IMR-90 (cell line): ENCODE measurements around the gene SPINT4. TPM values are rescaled to one million over a fixed set of nuclear protein-coding genes. Genes with fewer than 3 reads are reported as not detected.

Experiments used
- ATAC-seq: fragments of 200-7000 bp; cut with Tn5 transposase; 2 replicates; pipeline ENCODE4 v1.9.1; 2020; ENCODE audit warnings: low read depth, mild to moderate bottlenecking, moderate library complexity
- BruUV-seq: library from RNA; stranded (reverse); fragments of 400-500 nt; replicated peaks from 2 replicates; lab custom pipeline; 2021; lab: Mats Ljungman, UMichigan
- CTCF ChIA-PET: fragments of 300-600 bp; formaldehyde crosslinking; extraction: SDS; loops from one replicate; lab custom pipeline; 2021; ENCODE audit warnings: antibody characterized with exemption; lab: Yijun Ruan, JAX
- POLR2A ChIA-PET: fragments of 300-600 bp; sonication (Branson Sonifier 250); formaldehyde crosslinking; loops from one replicate; lab custom pipeline; 2022; ENCODE audit warnings: antibody characterized with exemption; ENCODE audit not compliant: unreplicated experiment; lab: Charles Lee
- DNase-seq: peaks from one replicate; pipeline ENCODE4 v3.0.0; 2013
- H2AFZ ChIP-seq: replicated peaks from 2 replicates; pipeline ENCODE3; 2013; ENCODE audit warnings: low read length, mild to moderate bottlenecking; ENCODE audit not compliant: poor library complexity
- H2AK5ac ChIP-seq: 2 replicates; pipeline ENCODE4 v1.6.1; 2013; ENCODE audit warnings: low read depth, low read length, inconsistent platforms
- H2AK9ac ChIP-seq: replicated peaks from 2 replicates; pipeline ENCODE3; 2013; ENCODE audit warnings: mild to moderate bottlenecking, low read depth, low read length, moderate library complexity; ENCODE audit not compliant: poor library complexity
- H2BK120ac ChIP-seq: 2 replicates; pipeline ENCODE4 v1.6.1; 2013; ENCODE audit warnings: low read depth, low read length, inconsistent platforms
- H2BK15ac ChIP-seq: 3 replicates; pipeline ENCODE4 v1.6.1; 2013; ENCODE audit warnings: low read depth, low read length, inconsistent platforms
- H2BK20ac ChIP-seq: 2 replicates; pipeline ENCODE4 v1.6.1; 2013; ENCODE audit warnings: low read depth, mild to moderate bottlenecking, inconsistent platforms, low read length, moderate library complexity
- H2BK5ac ChIP-seq: 2 replicates; pipeline ENCODE4 v1.6.1; 2013; ENCODE audit warnings: mild to moderate bottlenecking, low read depth, low read length, inconsistent platforms; ENCODE audit not compliant: poor library complexity, severe bottlenecking
- H3K14ac ChIP-seq: replicated peaks from 2 replicates; pipeline ENCODE4 v1.6.1; 2013; ENCODE audit warnings: low read depth, low read length, inconsistent platforms
- H3K18ac ChIP-seq: 2 replicates; pipeline ENCODE4 v1.6.1; 2013; ENCODE audit warnings: low read depth, low read length, control low read depth
- H3K23ac ChIP-seq: 2 replicates; pipeline ENCODE4 v1.6.1; 2013; ENCODE audit warnings: low read depth, low read length, inconsistent platforms
- H3K27ac ChIP-seq: 2 replicates; pipeline ENCODE4 v1.5.1; 2013; ENCODE audit warnings: mild to moderate bottlenecking, control low read depth, low read length; ENCODE audit not compliant: insufficient read depth
- H3K27me3 ChIP-seq: 2 replicates; pipeline ENCODE4 v1.6.1; 2013; ENCODE audit warnings: low read length; ENCODE audit not compliant: control insufficient read depth, insufficient read depth
- H3K36me3 ChIP-seq: 2 replicates; pipeline ENCODE4 v1.6.1; 2013; ENCODE audit warnings: low read length, mixed read lengths; ENCODE audit not compliant: control insufficient read depth, insufficient read depth
- H3K4ac ChIP-seq: 2 replicates; pipeline ENCODE4 v1.6.1; 2013; ENCODE audit warnings: low read depth, low read length, inconsistent platforms
- H3K4me1 ChIP-seq: 2 replicates; pipeline ENCODE4 v1.6.1; 2013; ENCODE audit warnings: low read length, mixed read lengths; ENCODE audit not compliant: control insufficient read depth, insufficient read depth
- H3K4me2 ChIP-seq: 2 replicates; pipeline ENCODE4 v1.6.1; 2013; ENCODE audit warnings: low read depth, mild to moderate bottlenecking, control low read depth, low read length, moderate library complexity
- H3K4me3 ChIP-seq: 2 replicates; pipeline ENCODE4 v1.5.1; 2013; ENCODE audit warnings: low read depth, mild to moderate bottlenecking, control low read depth, low read length, moderate library complexity; ENCODE audit not compliant: insufficient read depth
- H3K56ac ChIP-seq: 2 replicates; pipeline ENCODE4 v1.6.1; 2013; ENCODE audit warnings: low read length, inconsistent platforms; ENCODE audit not compliant: insufficient read depth; ENCODE audit errors: extremely low read depth
- H3K79me1 ChIP-seq, 2 experiments: 2 replicates each; pipeline ENCODE4 v1.6.1; 2013; ENCODE audit warnings: low read length in 2 of 2, inconsistent platforms in 1 of 2, low read depth in 1 of 2
- H3K9ac ChIP-seq: 2 replicates; pipeline ENCODE4 v1.6.1; 2013; ENCODE audit warnings: low read depth, low read length, control low read depth
- H3K9me1 ChIP-seq: 2 replicates; pipeline ENCODE4 v1.6.1; 2013; ENCODE audit warnings: low read length, inconsistent platforms; ENCODE audit not compliant: insufficient read depth
- H3K9me3 ChIP-seq: 2 replicates; pipeline ENCODE4 v1.6.1; 2013; ENCODE audit warnings: low read length; ENCODE audit not compliant: control insufficient read depth, insufficient read depth
- H4K20me1 ChIP-seq: 2 replicates; pipeline ENCODE4 v1.6.1; 2013; ENCODE audit warnings: low read length, inconsistent platforms; ENCODE audit not compliant: insufficient read depth
- H4K5ac ChIP-seq: 2 replicates; pipeline ENCODE4 v1.6.1; 2013; ENCODE audit warnings: mild to moderate bottlenecking, low read depth, low read length, control low read depth
- H4K8ac ChIP-seq, 2 experiments: 2 replicates each; pipeline ENCODE4 v1.6.1; 2013; ENCODE audit warnings: low read depth in 2 of 2, low read length in 2 of 2, control low read depth in 1 of 2, inconsistent platforms in 1 of 2
- H4K91ac ChIP-seq: 2 replicates; pipeline ENCODE4 v1.6.1; 2013; ENCODE audit warnings: low read depth, low read length, inconsistent platforms; ENCODE audit not compliant: insufficient read depth
- BHLHE40 ChIP-seq: fragments of 150-350 bp; IDR thresholded peaks from 2 replicates; pipeline ENCODE4 v1.6.1; 2016; ENCODE audit warnings: mild to moderate bottlenecking, low read depth, low read length
- CHD1 ChIP-seq: IDR thresholded peaks from 2 replicates; pipeline ENCODE4 v1.6.1; 2012; ENCODE audit warnings: low read depth, low read length, improper control_type of control experiment
- FOS ChIP-seq: fragments of 150-350 bp; IDR thresholded peaks from 2 replicates; pipeline ENCODE4 v1.6.1; 2016; ENCODE audit warnings: low read depth, low read length
- MAFK ChIP-seq: IDR thresholded peaks from 2 replicates; pipeline ENCODE4 v1.6.1; 2012; ENCODE audit warnings: low read depth, low read length, improper control_type of control experiment
- MAZ ChIP-seq: IDR thresholded peaks from 2 replicates; pipeline ENCODE4 v1.6.1; 2012; ENCODE audit warnings: low read depth, mild to moderate bottlenecking, low read length, improper control_type of control experiment, moderate library complexity, borderline replicate concordance
- MXI1 ChIP-seq: IDR thresholded peaks from 2 replicates; pipeline ENCODE4 v1.6.1; 2012; ENCODE audit warnings: low read depth, mild to moderate bottlenecking, low read length, moderate library complexity, borderline replicate concordance
- POLR2A ChIP-seq: IDR thresholded peaks from 2 replicates; pipeline ENCODE4 v1.6.1; 2012; ENCODE audit warnings: mild to moderate bottlenecking, low read depth, low read length
- RAD21 ChIP-seq: IDR thresholded peaks from 2 replicates; pipeline ENCODE4 v1.6.1; 2012; ENCODE audit warnings: low read length, improper control_type of control experiment
- RCOR1 ChIP-seq: IDR thresholded peaks from 2 replicates; pipeline ENCODE4 v1.6.1; 2012; ENCODE audit warnings: mild to moderate bottlenecking, low read length, improper control_type of control experiment; ENCODE audit not compliant: insufficient replicate concordance
- RFX5 ChIP-seq: IDR thresholded peaks from 2 replicates; pipeline ENCODE4 v1.8.0; 2012; ENCODE audit warnings: low read depth, mild to moderate bottlenecking, low read length, moderate library complexity
- SMC3 ChIP-seq: fragments of 150-350 bp; IDR thresholded peaks from 2 replicates; pipeline ENCODE4 v1.6.1; 2016; ENCODE audit warnings: low read depth, mild to moderate bottlenecking, antibody characterized with exemption, low read length, moderate library complexity
- WGBS, 2 experiments: methylation state at CpG; one replicate each; pipeline versions ENCODE4 v1.1.5 to v1.1.7; 2013; ENCODE audit warnings: missing lambda C conversion rate in 2 of 2; ENCODE audit not compliant: insufficient read length in 1 of 2; ENCODE audit errors: extremely low coverage in 2 of 2; 5-methylcytosine and 5-hydroxymethylcytosine counted together
- dilution Hi-C: fragments of 300-500 bp; cut with HindIII; formaldehyde crosslinking; loops from one replicate; pipeline ENCODE4 v1.14.3; 2018; ENCODE audit warnings: low sequenced_read_pairs; ENCODE audit not compliant: unreplicated experiment
- in situ Hi-C: fragments of 300-500 bp; cut with MboI; formaldehyde crosslinking; loops from 3 replicates; pipeline ENCODE4 v1.14.3; 2019; ENCODE audit warnings: low sequenced_read_pairs, inconsistent platforms, mixed read lengths
- intact Hi-C: fragments of 100-400 bp; cut with micrococcal nuclease; formaldehyde crosslinking; loops from 2 replicates; pipeline ENCODE4 v1.10.0; 2022
- polyA plus RNA-seq, 3 experiments: library from polyadenylated mRNA; depleted of rRNA; stranded (reverse); fragments of >200 nt; gene quantifications; 2 replicates each; pipeline ENCODE4 v1.2.3, GENCODE V29; 2012; ENCODE audit warnings: low replicate concordance in 1 of 3
- total RNA-seq: library from RNA; depleted of rRNA; stranded (reverse); fragments of >200 nt; gene quantifications from 2 replicates; pipeline ENCODE4 v1.2.3, GENCODE V29; 2012
- TF ChIP-seq, protein P1 (sequence below): fragments of 150-350 bp; IDR thresholded peaks from 2 replicates; pipeline ENCODE4 v1.6.1; 2017; ENCODE audit warnings: mild to moderate bottlenecking, antibody characterized with exemption, low read length, low read depth
- TF ChIP-seq, protein P2 (sequence below): conservative IDR thresholded peaks from 2 replicates; pipeline ENCODE4 v1.5.1; 2012; ENCODE audit warnings: mild to moderate bottlenecking, low read depth, low read length, improper control_type of control experiment

Gene SPINT4
- total and polyA plus RNA-seq, 2 of the 4 experiments (the other 2 are of a cell fraction), result not detected

DNA sequence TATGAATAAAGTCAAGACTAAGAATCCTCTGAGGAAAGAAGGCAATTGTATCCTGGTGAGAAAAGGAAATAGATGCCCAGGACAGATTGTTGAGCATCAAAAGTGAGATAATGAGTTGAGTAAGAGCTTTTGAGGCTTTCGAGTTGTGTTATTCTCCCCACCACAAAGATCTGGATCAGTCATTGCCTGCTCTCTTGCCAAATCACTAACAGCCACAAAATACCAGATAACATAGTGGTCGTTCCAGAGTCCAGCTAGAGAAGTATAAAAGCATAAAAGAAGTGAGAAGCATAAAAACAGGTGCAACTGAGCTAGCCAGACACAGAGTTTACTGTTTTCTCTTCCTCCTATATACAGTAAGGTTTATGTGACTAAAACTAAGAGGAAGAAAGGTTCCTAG is 4.9 kb downstream of the SPINT4 start:
- Histone ChIP-seq H3K9ac (no peak overlapping the region), H3K79me1 (no peaks in the 10 kb centered on the region), H2AK5ac (no peak overlapping the region), H3K4me2 (no peak overlapping the region), H2BK15ac (no peak overlapping the region), H3K23ac (no peak overlapping the region), H3K56ac (no peak overlapping the region), H2AFZ (no peak overlapping the region), H3K4me1 (no peaks in the 10 kb centered on the region), H4K8ac (no peak overlapping the region), H3K18ac (no peak overlapping the region), H2BK120ac (no peak overlapping the region), H3K4ac (no peak overlapping the region), H2AK9ac (no peak overlapping the region), H4K91ac (no peak overlapping the region), H3K4me3 (no peak overlapping the region), H3K14ac (no peak overlapping the region), H2BK5ac (no peak overlapping the region), H4K5ac (no peak overlapping the region), H4K20me1 (no peaks in the 10 kb centered on the region), H3K27me3 (no peaks in the 10 kb centered on the region; the same call in 1 of the 2 replicates), H3K27ac (no peak overlapping the region), H2BK20ac (no peak overlapping the region), H3K9me1 (no peaks in the 10 kb centered on the region), H3K9me3 (no peaks in the 10 kb centered on the region), H3K36me3 (no peaks in the 10 kb centered on the region)
- intact Hi-C loops, result loop anchor here (10.0 kb wide), 1 partner anchor 492 kb away; no protein-coding TSS in a partner anchor
- WGBS, 2 experiments, result no CpG with 5 or more reads among the region's 2 CpGs
- CTCF ChIA-PET, result no interaction called here
- in situ Hi-C loops, result no loop called here
- dilution Hi-C loops, result no loop called here
- POLR2A ChIA-PET, result no interaction called here
- no peak for ATAC-seq
- no peak for TF ChIP-seq SMC3
- no peak for TF ChIP-seq FOS
- TF ChIP-seq MXI1, result no peak
- TF ChIP-seq RAD21, result no peak
- no peak for TF ChIP-seq POLR2A
- TF ChIP-seq CHD1, result no peak
- TF ChIP-seq, protein P1, sequence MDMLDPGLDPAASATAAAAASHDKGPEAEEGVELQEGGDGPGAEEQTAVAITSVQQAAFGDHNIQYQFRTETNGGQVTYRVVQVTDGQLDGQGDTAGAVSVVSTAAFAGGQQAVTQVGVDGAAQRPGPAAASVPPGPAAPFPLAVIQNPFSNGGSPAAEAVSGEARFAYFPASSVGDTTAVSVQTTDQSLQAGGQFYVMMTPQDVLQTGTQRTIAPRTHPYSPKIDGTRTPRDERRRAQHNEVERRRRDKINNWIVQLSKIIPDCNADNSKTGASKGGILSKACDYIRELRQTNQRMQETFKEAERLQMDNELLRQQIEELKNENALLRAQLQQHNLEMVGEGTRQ, result no peak
- TF ChIP-seq, protein P2, sequence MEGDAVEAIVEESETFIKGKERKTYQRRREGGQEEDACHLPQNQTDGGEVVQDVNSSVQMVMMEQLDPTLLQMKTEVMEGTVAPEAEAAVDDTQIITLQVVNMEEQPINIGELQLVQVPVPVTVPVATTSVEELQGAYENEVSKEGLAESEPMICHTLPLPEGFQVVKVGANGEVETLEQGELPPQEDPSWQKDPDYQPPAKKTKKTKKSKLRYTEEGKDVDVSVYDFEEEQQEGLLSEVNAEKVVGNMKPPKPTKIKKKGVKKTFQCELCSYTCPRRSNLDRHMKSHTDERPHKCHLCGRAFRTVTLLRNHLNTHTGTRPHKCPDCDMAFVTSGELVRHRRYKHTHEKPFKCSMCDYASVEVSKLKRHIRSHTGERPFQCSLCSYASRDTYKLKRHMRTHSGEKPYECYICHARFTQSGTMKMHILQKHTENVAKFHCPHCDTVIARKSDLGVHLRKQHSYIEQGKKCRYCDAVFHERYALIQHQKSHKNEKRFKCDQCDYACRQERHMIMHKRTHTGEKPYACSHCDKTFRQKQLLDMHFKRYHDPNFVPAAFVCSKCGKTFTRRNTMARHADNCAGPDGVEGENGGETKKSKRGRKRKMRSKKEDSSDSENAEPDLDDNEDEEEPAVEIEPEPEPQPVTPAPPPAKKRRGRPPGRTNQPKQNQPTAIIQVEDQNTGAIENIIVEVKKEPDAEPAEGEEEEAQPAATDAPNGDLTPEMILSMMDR, result no peak
- no peak for TF ChIP-seq MAZ
- TF ChIP-seq MAFK, result no peak
- no peak for TF ChIP-seq RFX5
- no peak for TF ChIP-seq BHLHE40
- no peak for TF ChIP-seq RCOR1
- no TSS peak for BruUV-seq
- DNase-seq, result no peak
